ENCODE results near the gene MEGF8. TPM values are rescaled to one million over a fixed set of nuclear protein-coding genes. Genes with fewer than 3 reads are reported as not detected.

The MEGF8 gene
- total and polyA plus RNA-seq, 2 of the 8 experiments (the other 6 are each of a cell fraction or from before 2014, with no cell fraction given), result 13.0 to 23.7 TPM

DNA sequence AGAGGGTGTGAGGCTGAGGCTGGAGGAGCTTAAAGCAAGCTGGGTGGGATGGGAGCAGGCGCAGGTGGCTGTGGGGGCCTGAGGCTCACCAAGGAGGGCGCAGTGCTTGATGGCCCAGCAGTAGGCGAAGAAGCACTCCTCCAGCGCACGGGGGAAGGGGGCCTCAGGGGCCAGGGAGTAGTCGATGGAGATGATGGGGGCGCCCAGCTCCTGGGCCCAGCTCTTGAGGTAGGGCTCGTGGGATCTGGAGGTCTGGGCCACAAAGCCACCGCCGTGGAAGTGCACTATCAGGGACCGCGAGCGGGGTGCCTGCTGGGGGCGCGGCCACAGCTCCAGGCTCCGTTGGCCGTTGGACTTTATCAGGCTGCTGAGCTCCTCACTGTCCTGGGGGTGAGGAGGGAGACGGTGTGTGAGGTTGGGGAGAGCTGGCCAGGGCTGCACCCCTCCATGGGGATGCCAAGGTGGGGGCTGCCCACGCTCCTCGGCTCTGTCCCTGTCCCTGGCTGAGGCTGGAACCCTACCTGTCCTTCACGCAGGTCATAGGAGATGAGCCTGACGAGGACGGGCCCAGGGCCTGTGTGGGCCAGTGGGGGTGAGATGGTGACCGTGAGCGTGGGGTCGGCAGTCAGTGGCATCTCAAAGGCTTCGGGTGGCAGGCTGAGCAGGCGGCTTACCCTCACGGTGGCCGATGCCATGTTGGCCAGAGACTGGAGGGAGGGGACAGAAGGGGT lies 81.8 kb downstream of the MEGF8 start (continued):
- TF ChIP-seq, protein P1, sequence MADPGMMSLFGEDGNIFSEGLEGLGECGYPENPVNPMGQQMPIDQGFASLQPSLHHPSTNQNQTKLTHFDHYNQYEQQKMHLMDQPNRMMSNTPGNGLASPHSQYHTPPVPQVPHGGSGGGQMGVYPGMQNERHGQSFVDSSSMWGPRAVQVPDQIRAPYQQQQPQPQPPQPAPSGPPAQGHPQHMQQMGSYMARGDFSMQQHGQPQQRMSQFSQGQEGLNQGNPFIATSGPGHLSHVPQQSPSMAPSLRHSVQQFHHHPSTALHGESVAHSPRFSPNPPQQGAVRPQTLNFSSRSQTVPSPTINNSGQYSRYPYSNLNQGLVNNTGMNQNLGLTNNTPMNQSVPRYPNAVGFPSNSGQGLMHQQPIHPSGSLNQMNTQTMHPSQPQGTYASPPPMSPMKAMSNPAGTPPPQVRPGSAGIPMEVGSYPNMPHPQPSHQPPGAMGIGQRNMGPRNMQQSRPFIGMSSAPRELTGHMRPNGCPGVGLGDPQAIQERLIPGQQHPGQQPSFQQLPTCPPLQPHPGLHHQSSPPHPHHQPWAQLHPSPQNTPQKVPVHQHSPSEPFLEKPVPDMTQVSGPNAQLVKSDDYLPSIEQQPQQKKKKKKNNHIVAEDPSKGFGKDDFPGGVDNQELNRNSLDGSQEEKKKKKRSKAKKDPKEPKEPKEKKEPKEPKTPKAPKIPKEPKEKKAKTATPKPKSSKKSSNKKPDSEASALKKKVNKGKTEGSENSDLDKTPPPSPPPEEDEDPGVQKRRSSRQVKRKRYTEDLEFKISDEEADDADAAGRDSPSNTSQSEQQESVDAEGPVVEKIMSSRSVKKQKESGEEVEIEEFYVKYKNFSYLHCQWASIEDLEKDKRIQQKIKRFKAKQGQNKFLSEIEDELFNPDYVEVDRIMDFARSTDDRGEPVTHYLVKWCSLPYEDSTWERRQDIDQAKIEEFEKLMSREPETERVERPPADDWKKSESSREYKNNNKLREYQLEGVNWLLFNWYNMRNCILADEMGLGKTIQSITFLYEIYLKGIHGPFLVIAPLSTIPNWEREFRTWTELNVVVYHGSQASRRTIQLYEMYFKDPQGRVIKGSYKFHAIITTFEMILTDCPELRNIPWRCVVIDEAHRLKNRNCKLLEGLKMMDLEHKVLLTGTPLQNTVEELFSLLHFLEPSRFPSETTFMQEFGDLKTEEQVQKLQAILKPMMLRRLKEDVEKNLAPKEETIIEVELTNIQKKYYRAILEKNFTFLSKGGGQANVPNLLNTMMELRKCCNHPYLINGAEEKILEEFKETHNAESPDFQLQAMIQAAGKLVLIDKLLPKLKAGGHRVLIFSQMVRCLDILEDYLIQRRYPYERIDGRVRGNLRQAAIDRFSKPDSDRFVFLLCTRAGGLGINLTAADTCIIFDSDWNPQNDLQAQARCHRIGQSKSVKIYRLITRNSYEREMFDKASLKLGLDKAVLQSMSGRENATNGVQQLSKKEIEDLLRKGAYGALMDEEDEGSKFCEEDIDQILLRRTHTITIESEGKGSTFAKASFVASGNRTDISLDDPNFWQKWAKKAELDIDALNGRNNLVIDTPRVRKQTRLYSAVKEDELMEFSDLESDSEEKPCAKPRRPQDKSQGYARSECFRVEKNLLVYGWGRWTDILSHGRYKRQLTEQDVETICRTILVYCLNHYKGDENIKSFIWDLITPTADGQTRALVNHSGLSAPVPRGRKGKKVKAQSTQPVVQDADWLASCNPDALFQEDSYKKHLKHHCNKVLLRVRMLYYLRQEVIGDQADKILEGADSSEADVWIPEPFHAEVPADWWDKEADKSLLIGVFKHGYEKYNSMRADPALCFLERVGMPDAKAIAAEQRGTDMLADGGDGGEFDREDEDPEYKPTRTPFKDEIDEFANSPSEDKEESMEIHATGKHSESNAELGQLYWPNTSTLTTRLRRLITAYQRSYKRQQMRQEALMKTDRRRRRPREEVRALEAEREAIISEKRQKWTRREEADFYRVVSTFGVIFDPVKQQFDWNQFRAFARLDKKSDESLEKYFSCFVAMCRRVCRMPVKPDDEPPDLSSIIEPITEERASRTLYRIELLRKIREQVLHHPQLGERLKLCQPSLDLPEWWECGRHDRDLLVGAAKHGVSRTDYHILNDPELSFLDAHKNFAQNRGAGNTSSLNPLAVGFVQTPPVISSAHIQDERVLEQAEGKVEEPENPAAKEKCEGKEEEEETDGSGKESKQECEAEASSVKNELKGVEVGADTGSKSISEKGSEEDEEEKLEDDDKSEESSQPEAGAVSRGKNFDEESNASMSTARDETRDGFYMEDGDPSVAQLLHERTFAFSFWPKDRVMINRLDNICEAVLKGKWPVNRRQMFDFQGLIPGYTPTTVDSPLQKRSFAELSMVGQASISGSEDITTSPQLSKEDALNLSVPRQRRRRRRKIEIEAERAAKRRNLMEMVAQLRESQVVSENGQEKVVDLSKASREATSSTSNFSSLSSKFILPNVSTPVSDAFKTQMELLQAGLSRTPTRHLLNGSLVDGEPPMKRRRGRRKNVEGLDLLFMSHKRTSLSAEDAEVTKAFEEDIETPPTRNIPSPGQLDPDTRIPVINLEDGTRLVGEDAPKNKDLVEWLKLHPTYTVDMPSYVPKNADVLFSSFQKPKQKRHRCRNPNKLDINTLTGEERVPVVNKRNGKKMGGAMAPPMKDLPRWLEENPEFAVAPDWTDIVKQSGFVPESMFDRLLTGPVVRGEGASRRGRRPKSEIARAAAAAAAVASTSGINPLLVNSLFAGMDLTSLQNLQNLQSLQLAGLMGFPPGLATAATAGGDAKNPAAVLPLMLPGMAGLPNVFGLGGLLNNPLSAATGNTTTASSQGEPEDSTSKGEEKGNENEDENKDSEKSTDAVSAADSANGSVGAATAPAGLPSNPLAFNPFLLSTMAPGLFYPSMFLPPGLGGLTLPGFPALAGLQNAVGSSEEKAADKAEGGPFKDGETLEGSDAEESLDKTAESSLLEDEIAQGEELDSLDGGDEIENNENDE (IDR thresholded peaks at IDR 0.05; ENCODE audit: insufficient replicate concordance, low read length), result no peak
- TF ChIP-seq, protein P2, sequence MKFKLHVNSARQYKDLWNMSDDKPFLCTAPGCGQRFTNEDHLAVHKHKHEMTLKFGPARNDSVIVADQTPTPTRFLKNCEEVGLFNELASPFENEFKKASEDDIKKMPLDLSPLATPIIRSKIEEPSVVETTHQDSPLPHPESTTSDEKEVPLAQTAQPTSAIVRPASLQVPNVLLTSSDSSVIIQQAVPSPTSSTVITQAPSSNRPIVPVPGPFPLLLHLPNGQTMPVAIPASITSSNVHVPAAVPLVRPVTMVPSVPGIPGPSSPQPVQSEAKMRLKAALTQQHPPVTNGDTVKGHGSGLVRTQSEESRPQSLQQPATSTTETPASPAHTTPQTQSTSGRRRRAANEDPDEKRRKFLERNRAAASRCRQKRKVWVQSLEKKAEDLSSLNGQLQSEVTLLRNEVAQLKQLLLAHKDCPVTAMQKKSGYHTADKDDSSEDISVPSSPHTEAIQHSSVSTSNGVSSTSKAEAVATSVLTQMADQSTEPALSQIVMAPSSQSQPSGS (IDR thresholded peaks at IDR 0.05; ENCODE audit: low read length), result no peak
- TF ChIP-seq CHD2 (IDR thresholded peaks at IDR 0.05; ENCODE audit: low read length), result no peak
- no peak for TF ChIP-seq SRF (IDR thresholded peaks at IDR 0.05; ENCODE audit: low read depth, low read length)
- TF ChIP-seq CEBPB (IDR thresholded peaks at IDR 0.05; ENCODE audit: low read depth, low read length), result no peak
- no peak for TF ChIP-seq TBP (IDR thresholded peaks at IDR 0.05; ENCODE audit: low read depth, low read length)
- TF ChIP-seq RAD21 (IDR thresholded peaks at IDR 0.05 in 1 of 2, conservative IDR thresholded peaks at IDR 0.05 in 1 of 2; ENCODE audit: low read depth in 2 of 2, low read length in 2 of 2), result no peak
- TF ChIP-seq RFX5 (IDR thresholded peaks at IDR 0.05; ENCODE audit: borderline replicate concordance, low read depth, low read length), result no peak
